GM10847 (cell line): ENCODE measurements around the gene SH3YL1.

Experiments
- POLR2A ChIP-seq: IDR thresholded peaks from 2 replicates; pipeline ENCODE4 v1.6.1; 2011; ENCODE audit not compliant: insufficient read length; ENCODE audit errors: extremely low read depth

SH3YL1 gene

DNA sequence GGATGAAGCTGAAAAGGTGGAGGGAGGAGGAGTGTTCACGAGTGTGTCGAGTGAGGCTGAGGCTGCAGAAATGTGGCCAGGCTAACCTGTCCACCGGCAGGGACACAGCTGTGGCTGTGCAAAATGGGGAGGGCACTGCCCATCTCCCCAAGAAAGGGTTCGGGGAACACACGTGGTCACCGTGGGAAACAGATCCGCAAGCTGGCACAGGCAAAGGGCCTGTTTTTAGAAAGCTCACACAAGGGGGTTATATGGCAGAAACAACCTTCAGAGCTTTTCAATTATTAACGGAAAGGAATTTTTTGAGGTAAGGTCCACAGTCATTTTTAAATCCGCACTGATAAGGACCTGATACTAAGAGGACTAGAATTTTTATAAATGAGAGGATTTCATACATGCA lies 35.7 kb downstream of the SH3YL1 start:
- TF ChIP-seq POLR2A = no peak

DNA sequence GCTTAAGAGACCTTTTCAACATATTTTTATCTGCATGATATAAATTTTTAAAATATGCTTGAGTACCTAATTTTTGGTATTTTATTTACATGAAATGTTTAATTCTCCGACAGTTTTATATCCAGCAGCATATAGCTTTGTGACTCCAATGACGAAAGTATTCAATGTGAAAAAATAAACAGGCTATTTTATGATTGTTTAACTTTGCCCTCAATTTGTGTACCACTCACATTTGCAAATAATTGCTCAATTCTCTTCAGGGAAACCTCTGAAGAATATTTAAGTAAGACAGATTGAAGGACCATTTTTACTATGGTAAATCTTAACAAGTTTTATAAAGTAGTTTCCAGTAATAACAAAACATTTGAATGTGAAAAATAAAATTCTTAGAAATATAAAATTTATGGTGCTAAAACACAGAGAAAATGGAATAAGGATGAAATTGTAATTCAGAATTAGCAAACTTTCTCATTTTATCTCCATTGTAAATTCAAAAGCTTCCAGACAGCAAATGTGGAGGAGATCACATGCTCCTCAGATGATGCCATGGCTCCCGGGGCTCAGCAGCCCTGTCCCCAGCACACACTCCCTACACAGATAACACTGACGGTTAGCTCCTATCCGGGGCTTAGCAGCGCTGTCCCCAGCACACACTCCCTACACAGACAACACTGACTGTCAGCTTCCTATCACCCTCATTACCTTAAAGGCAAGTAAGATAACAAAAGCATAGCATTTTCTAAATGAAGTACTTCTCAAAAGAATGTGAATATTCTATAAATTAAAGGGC lies 39.7 kb downstream of the SH3YL1 start:
- TF ChIP-seq POLR2A = no peak

DNA sequence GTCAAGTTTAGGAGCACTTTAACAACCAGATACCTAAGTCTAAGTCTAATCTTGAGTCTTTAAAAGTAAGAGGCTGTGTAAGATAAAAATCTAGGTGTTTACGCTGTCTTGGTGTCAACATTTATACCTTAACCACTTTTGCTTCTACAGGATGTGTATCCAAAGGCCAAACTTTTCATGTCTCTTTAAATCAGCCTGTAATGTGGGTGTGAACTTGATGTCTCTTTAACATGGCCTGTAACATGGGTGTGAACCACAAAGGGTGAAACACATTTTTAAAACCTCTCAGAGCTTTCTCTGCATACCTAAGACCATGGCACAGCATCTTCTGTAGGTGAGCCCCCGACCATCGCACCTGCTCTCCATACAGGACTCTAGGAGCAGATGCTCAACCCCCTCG lies 40.4 kb downstream of the SH3YL1 start:
- no peak for TF ChIP-seq POLR2A

DNA sequence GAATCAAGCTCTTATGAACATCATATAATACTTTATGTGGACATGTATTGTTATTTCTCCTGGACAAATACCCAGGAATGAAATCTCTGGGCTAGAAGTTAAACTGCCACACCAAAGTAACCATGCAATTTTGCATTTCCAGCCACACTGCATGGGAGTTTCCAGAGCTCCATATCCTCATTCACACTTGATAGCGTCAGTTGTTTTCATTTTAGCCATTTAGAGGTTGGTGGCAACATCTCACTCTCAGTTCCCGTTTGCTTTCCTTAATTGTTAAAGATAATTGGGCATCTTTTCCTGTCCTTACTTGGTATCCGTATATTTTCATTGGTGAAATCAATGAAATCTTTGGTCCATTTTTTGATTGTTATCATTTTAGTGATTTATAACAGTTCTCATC lies 47.8 kb downstream of the SH3YL1 start:
- TF ChIP-seq POLR2A = no peak

DNA sequence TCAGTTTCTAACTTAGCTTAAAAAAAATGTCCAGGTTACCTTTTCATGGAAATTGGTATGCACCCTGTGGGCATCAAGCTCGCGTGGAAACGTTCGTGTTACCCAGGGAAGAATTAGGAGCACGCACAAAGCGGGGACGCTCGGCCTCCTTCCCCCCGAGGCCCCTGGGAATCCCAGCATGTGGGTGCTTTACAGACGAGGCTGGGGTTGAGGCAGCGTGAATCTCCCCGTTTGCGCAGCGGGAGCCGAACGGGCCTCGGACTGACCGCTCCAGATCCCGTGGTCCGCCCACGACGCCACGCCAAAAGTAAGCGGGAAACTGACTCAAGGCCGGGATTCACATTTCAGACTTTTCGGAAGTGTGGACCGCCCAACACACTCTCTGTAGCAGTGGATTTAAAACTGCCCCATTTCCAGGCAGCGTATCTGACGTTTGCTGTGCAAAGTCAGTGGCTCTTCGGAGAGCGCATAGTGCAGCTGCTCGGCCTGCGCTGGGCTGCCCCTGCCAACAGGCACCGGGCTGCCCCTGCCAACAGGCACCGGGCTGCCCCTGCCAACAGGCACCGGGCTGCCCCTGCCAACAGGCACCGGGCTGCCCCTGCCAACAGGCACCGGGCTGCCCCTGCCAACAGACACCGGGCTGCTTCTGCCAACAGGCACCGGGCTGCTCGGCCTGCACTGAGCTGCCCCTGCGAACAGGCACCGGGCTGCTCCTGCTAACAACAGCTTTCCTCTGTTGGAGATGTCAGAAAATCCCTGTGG lies 49.7 kb downstream of the SH3YL1 start:
- TF ChIP-seq POLR2A = no peak

DNA sequence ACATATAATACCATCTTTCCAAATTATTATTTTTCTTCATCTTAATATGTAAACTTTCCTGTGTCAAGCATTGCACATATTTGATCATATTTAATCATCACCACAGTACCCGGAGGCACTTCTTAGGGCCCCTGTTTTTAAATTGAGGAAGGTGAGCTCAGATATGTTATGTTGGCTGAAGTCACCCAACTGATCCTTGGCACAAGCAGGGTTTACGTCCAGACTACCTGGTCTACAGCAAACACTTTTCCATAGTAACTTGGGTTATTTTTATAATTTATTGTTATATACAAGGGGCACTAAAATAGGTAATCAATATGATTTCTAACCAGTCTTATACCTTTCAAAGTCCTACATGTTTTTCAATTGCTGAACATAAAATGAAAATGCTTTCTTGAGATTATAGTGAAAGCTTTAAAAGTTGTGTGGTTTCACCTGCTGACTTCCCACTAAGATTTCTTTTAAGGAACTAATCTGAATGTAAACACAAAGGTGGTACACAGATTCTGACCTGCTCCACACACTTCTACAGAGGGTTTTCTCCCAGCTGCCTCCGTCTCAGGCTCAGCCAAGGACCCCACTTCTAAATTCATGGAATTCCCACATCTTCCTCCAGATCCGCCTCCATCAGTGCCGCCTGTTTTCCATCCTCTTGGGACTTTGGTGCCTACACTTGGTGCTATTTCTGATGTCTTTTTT lies 52.2 kb downstream of the SH3YL1 start:
- no peak for TF ChIP-seq POLR2A

DNA sequence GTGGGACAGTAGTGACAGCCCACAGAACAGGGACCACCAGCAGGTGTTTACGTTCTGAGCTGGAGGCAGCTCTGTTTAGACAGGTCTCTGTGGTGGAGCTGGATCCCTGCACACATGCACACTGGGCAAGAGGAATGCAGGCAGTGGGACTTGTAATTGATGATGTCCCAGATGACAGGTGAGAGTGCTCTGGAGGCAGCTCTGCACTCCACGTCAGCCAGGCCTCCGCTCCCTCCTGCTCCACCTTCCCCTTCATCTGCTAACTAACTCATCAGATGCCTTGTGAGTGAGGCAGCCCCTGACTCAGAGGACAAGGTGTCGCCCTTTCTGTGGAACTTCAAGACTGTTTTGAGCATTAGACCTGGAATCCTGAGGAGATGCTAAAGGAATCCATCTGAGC lies 53.2 kb downstream of the SH3YL1 start:
- TF ChIP-seq POLR2A = no peak

DNA sequence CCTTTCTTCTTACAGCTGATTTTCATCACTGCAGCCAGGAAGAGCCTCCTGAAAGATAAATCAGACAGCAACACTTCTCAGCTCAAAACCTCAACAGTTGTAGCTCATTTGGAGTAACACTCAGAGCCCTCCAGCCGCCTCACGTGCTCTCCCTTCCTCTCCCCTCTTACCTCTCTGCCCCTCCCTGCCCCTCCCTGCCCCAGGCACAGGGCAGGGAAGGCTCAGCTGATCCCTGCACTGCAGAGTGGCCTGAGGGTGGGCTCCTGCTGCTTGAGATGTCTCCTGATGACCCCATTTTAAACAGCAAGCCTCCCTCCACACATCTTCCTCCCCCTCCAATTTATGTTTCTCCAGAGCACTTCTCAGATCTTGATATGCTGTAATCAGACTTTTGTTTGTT lies 54.4 kb downstream of the SH3YL1 start:
- no peak for TF ChIP-seq POLR2A

DNA sequence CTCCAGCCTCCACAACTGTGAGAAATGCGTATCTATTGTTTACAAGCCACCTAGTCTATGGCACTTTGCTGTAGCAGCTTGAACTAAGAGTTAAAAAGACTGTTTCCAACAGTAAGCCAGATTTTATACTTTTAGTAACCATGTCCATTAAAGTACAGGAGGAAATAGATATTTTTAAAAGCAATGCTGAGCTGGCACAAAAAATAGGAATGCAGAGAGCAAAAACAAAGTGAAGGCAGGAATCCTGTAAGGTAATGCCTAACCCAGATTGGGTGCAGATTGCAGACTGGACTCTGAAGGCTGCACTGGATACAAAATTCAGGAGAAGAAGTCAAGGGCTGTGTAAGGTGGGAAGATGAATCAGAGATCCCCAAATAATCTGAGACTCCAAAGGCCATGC lies 55.5 kb downstream of the SH3YL1 start:
- no peak for TF ChIP-seq POLR2A

DNA sequence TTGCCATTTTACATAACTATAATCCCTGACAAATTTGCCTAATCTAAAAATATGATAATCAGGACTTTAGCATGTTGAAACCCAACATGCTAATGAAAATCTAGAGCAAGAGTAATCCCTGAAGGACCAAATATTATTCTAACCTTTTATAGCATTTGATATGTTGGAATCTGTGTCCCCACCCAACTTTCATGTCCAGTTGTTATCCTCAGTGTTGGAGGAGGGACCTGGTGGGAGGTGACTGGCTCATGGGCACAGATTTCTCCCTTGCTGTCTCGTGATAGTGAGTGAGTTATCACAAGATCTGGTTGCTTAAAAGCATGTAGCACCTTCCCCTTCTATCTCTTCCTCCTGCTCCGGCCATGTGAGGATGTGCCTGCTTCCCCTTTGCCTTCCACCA lies 59.8 kb downstream of the SH3YL1 start:
- TF ChIP-seq POLR2A = no peak

DNA sequence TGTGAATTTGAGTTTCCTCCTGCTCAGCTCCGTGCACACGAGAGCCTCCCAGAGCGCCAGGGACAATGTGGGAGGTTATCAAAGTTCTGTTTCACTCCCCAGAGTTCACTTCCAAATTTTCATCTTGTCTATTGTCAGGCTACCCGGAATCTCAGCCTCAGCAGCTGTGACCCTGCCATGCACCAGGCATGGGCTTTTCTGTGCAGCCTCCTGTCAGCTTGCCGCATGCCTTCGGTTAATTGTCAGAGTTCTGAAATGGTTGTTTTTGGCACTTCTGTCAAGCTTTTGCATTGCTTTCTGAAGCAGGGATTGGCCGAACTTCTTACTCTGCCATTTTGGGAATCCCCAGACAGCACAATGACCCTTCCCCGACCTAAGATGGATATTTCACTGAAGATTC lies 60.4 kb downstream of the SH3YL1 start:
- TF ChIP-seq POLR2A = no peak

DNA sequence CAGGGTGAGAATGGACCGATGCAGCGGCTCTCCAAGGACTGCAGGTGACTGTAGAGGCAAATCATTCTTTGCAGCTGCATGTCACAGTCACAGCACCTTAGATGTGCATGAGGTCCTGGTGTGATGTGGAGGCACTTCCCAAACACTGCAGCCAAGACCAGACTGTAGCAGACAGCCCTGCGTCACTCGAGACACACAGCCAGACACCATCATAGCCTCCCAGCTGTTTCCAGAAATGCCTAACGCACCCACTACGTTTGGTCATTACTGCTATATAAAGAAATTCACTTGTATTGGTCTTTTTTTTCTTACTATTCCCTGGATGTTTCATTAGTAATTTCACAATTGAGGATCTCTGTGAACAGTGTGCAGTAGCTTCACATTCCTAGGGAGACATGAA lies 60.9 kb downstream of the SH3YL1 start:
- no peak for TF ChIP-seq POLR2A

DNA sequence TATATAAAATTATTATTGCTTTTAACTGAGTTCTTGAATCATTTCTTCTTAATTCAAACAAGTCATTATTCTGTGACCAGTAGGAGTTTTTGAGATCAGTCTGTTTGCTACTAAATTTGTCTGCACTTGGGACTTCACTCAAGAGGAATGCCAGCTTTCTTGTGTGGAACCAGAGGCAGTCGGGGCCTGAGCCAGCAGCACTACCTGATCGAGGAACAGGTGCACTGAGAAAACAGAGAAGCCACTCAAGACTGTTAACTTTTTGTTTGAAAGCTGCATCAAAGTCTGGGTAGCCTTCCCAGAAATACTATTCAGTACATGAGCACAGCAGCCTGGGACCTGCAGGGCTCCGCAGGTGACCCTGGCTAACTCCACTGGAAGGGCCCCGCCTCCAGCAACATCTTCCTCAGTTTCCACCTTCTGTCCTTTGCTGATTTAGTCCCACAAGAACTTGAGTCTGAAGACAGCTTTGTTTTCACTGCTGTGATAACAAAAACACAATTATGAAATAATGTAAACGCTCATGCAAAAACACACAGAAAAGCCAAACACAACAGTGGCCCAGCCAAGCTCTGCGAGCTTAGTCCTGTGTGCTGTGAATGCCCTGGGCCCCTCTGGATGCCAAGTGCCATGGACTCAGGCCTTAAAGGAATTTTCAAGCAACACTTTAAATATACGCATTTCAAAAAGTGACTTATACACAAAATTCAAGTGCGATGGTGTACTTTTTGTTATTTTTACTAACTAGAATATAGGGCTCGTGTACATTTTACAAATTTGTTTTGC lies 62.0 kb downstream of the SH3YL1 start:
- TF ChIP-seq POLR2A = no peak

DNA sequence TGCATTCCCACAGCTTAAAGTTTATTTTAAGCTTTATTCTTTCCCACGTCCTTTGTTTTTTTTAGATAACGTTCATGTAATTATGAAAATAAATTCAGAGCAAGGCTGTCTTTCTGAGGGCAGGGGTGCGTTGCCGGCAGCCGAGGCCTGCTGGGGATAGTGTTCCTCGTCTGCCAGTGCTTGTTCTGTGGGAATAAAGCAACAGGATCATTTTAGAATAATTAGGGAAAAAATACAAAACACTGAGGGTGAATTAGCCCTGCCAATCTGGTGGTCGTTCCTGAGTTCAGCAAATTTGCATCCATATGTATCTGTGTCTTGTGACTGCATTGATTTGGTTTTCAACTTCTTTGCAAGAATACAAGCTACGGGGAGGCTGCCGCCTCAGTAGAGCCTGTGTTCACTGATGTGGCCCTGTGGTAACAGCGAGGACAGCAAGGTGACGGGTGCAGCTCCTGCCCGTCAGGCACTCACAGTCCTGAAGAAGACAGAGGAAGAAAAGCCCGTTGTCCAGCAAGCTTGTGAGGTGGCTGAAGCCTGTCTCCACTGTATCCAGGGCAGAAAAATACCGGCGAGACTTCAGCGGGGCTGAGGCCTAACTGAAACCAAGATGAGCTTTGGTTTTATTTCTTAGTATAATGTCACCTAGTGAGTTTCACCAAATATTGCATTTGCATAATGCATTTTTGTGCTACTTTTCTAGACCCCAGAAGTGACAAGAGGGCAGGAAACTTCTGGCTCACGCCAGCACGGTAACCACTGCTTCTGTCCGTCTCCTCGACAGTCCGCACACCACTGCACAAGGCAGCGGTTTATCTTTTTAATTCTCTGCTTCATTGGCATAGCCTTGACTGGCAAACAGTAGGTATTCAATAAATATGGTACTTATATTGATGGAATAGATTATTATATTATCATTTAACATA lies 64.5 kb downstream of the SH3YL1 start:
- TF ChIP-seq POLR2A = no peak

DNA sequence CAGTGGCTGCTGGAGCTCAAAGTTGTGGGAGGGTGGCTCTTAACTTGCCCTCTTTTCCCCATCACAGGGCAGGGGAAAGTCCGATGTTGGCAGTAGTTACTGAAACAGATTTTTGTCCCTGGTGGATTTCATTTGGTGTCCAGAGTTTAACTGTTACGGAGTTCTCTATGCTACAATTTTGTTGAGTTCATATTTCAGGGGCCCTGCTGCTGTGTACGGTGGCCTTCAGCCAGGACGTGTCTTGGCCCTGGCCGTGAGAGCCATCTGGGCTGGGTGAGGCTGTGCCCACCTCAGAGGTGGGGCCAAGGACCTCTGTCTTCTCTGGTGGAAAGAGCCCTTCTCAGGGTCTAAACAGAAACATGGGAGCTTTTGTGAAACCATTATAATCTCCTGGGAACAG lies 67.4 kb downstream of the SH3YL1 start:
- TF ChIP-seq POLR2A = no peak

DNA sequence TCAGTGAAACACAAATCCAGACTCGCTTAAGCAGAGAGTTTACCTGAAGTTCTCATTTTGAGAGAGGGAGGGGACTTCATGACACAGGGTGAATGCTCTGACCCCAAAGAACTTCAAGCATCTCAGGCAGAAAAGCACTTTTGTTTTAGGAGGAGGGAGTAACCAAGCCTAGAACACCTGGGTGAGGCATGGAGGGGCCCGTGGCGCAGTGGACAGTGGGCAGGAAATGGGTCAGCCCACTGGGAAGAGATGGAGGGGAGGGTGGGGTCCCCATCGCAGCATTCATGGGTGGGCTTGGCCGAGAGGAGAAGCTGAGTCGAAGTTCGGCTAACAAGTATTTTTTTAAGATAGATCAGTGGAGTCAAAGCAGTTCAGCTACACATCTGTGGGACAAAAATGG lies 67.9 kb downstream of the SH3YL1 start:
- no peak for TF ChIP-seq POLR2A
